ENCODE measurements around the gene SNED1.

Gene SNED1

GRCh38 chr2:240961910-240962299 lies 36.5 kb upstream of the SNED1 start:
- H3K4me3 ChIP-seq (ENCODE audit: low read length): no peak overlapping the region
- DNase-seq (ENCODE audit: low read depth): no peak
- no peak for TF ChIP-seq CTCF (conservative IDR thresholded peaks at IDR 0.05; ENCODE audit: low read depth, low read length)

DNA sequence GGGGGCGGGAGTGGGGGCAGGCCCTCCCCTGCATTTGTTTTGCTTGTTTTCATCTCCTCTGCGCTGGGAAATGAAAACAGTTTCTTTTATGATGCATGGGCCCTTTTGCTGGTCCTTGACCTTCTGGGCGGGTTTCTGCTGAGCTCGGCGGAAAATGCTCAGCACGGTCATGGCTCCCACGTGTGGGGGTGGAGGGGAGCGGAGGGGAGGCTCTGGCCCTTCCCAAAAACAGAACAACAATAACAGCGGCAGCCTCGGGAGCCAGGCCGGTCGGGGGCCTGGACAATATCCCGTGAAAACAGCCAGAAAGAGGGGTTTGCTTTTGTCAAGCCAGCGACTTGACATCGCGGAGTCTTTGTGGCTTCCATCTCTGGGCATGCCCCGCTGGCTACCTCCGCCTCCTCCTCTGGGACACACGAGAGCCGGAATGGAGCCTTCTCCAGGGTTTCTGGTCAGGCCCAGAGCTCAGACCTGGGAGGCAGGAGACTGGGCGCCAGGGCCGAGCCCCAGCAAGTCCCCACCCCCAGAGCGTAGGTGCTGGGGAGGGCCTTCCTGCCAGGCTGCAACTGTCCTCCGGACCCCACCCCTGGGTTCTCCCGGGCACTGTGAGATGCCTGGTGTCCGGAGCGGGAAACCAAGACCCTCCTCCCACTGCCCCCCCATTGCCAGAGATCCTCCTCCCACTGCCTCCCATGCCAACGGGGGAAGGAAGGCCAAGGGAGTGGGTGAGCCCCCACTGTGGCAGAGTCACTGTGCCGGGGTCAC lies 35.9 kb upstream of the SNED1 start:
- TF ChIP-seq CTCF (conservative IDR thresholded peaks at IDR 0.05; ENCODE audit: low read depth, low read length): no peak
- DNase-seq (ENCODE audit: low read depth): no peak
- H3K4me3 ChIP-seq (ENCODE audit: low read length): no peak overlapping the region

GRCh38 chr2:240963065-240963867 lies 35.2 kb upstream of the SNED1 start:
- TF ChIP-seq CTCF (conservative IDR thresholded peaks at IDR 0.05; ENCODE audit: low read depth, low read length): no peak
- no peak for DNase-seq (ENCODE audit: low read depth)
- no peak overlapping the region for H3K4me3 ChIP-seq (ENCODE audit: low read length)

- DNase-seq (ENCODE audit: low read depth): no peak
- no peak for TF ChIP-seq CTCF (conservative IDR thresholded peaks at IDR 0.05; ENCODE audit: low read depth, low read length)
- no peak overlapping the region for H3K4me3 ChIP-seq (ENCODE audit: low read length)
These were observed 34.3 kb upstream of the SNED1 start for GRCh38 chr2:240963868-240964703.

DNA sequence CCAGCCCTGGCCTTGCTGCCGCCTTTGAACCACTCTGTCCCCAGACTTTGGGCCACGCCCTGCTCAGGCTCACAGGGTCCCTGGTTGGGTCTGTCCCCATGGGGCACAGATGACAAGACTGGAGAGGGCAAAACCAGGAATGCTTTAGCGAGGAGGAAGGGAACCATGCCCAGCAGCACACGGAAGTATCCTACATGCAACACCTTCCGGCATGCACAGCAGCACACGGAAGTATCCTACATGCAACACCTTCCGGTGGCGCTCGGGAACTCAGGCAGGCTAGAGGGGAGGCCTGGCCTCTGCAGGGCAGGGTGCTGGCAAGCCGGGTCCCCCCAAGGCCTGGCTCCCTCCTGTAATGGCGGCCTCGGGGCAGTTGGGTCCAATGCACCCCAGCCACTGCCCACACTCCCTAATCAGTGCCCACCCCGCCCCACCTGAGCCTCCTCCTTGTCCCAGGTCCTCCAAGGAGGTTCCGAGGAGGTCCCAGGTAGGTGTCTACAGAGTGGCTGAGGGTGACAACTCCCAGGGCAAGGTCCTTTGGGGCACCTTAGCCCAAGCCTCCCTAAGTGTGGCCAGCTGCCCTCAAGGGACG lies 33.6 kb upstream of the SNED1 start:
- no peak for DNase-seq (ENCODE audit: low read depth)
- TF ChIP-seq CTCF (conservative IDR thresholded peaks at IDR 0.05; ENCODE audit: low read depth, low read length): no peak
- no peak overlapping the region for H3K4me3 ChIP-seq (ENCODE audit: low read length)

DNA sequence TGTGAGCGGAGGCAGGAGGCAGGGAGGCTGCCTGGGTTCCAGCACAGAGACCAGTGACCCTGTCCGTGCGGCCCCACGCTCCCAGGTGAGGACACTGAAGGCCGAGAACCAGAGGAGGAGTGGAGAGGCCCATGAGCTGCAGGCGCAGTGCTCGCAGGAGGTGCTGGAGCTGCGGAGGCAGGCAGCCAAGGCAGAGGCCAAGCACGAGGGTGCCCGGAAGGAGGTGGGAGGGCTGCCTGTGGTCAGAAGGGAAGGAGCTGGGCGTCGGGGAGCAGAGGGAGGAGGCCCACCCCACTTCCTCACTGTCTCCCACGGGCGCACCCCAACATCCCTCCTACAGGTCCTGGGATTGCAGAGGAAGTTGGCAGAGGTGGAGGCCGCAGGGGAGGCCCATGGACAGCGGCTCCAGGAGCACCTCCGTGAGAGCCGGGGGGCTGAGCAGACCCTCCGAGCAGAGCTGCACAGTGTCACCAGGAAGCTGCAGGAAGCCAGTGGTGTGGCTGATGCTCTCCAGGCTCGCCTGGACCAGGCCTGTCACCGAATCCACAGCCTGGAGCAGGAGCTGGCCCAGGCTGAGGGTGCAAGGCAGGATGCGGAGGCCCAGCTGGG lies 33.0 kb upstream of the SNED1 start:
- no peak for DNase-seq (ENCODE audit: low read depth)
- no peak for TF ChIP-seq CTCF (conservative IDR thresholded peaks at IDR 0.05; ENCODE audit: low read depth, low read length)
- no peak overlapping the region for H3K4me3 ChIP-seq (ENCODE audit: low read length)
